ENCODE measurements around the gene RIPPLY3.
"Not testable (repeated sequence)": the region's sequence is repeated elsewhere in the genome, so short reads cannot be mapped to it uniquely, and the experiment has no call there.

Gene RIPPLY3

DNA sequence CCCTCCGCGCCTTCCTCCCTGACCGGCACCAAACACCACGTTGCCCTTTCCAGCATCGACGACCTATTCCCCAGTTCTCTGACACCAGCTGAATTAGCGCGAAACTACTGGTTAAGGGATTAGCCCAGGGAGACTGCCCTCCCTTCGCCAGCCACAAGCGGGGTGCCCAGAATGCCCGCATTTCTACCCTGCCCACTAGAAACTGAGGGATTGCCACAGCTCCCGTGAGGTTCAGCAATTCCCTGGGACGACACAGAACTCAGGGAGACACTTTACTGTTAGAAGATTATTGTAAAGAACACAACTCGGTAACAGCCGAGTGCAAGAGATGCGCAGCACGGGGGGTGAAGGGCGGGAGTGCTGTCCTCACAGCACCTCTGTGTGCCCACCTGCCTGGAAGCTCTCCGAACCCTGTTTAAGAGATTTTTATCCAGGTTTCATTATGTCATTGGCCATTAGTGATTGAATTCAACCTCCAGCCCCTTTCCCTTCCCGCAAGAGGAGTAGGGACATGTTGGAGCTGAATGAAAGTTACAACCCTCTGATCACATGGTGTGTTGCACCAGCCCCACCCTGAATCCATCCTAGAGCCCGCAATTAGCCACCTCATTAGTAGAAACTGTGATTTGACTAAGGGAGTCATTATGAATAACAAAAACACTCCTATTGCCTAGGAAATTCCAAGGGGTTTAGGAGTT is 15.8 kb upstream of the RIPPLY3 start:
- in situ Hi-C loops (cut with MboI; ENCODE audit: low sequenced_read_pairs, unreplicated experiment) = no loop called here
- DNase-seq (ENCODE audit: low spot score) = no peak
- TF ChIP-seq, protein P1, sequence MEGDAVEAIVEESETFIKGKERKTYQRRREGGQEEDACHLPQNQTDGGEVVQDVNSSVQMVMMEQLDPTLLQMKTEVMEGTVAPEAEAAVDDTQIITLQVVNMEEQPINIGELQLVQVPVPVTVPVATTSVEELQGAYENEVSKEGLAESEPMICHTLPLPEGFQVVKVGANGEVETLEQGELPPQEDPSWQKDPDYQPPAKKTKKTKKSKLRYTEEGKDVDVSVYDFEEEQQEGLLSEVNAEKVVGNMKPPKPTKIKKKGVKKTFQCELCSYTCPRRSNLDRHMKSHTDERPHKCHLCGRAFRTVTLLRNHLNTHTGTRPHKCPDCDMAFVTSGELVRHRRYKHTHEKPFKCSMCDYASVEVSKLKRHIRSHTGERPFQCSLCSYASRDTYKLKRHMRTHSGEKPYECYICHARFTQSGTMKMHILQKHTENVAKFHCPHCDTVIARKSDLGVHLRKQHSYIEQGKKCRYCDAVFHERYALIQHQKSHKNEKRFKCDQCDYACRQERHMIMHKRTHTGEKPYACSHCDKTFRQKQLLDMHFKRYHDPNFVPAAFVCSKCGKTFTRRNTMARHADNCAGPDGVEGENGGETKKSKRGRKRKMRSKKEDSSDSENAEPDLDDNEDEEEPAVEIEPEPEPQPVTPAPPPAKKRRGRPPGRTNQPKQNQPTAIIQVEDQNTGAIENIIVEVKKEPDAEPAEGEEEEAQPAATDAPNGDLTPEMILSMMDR (IDR thresholded peaks at IDR 0.05; ENCODE audit: borderline replicate concordance, control extremely low read depth, extremely low read depth, insufficient read depth, missing control alignments) = no peak

DNA sequence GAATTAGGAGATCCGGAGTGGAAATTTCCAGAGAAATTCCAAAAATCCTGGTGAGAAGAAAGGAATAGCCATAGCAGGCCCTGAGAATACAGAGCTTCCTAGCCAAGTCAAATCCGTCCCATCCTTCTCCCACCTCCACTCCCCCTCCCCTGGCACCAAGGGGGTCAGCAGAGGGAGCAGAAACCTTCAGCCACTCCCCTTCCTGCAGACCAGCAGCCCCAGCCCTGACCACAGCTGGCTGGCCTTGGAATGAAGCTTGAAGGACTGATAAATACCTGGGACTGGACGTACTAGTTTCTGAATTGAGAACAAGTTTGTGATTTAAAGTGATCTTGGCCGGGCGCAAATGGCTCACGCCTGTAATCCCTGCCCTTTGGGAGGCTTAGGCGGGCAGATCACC is 13.8 kb upstream of the RIPPLY3 start:
- in situ Hi-C loops (cut with MboI; ENCODE audit: low sequenced_read_pairs, unreplicated experiment) = no loop called here
- TF ChIP-seq, protein P1 (IDR thresholded peaks at IDR 0.05; ENCODE audit: borderline replicate concordance, control extremely low read depth, extremely low read depth, insufficient read depth, missing control alignments) = no peak
- DNase-seq (ENCODE audit: low spot score) = no peak

DNA sequence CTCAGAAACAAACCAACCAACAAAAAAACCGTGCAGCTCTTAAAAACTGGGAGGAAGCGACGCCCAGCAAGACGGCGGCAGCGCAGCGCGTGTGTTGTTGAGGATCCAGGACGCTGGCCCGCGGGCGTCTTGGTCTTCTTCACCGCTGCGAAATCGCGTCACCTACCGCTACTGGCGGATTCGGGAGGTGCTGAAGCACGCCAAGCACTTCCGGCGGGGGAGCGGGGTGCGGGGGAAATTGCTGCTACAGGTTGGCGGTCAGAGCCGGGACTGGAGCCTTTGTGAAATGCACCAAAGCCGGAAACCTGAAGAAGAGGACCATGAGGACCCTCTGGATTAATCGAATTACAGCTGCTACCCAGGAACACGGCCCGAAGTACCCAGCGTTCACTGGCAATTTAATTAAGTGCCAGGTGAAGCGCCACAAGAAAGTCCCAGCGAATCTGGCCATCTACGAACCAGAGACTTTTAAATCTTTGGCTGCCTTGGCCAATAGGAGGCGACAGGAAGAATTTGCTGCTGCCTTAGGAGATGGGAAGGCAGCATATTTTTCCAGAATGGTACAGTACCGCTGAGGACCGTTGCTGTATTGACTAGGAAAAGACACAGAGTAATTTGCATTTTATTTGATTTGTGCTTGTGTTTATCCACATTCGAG is 11.9 kb upstream of the RIPPLY3 start:
- no peak for DNase-seq (ENCODE audit: low spot score)
- TF ChIP-seq, protein P1 (IDR thresholded peaks at IDR 0.05; ENCODE audit: borderline replicate concordance, control extremely low read depth, extremely low read depth, insufficient read depth, missing control alignments) = no peak
- in situ Hi-C loops (cut with MboI; ENCODE audit: low sequenced_read_pairs, unreplicated experiment) = no loop called here

DNA sequence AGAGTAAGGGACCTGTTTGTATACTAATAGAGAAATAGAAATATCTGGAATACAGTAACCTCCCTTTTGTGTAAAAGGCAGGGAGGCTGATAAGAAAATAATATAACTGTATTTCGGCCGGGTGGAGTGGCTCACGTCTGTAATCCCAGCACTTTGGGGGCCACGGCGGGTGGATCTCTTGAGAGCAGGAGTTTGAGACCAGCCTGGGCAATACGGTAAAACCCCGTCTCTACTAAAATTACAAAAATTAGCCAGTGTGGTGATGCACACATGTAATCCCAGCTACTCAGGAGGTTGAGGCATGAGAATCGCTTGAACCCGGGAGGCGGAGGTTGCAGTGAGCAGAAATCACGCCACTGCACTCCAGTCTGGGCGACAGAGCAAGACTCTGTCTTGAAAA is 11.2 kb upstream of the RIPPLY3 start:
- DNase-seq (ENCODE audit: low spot score); in situ Hi-C loops (cut with MboI; ENCODE audit: low sequenced_read_pairs, unreplicated experiment): not testable (repeated sequence)

DNA sequence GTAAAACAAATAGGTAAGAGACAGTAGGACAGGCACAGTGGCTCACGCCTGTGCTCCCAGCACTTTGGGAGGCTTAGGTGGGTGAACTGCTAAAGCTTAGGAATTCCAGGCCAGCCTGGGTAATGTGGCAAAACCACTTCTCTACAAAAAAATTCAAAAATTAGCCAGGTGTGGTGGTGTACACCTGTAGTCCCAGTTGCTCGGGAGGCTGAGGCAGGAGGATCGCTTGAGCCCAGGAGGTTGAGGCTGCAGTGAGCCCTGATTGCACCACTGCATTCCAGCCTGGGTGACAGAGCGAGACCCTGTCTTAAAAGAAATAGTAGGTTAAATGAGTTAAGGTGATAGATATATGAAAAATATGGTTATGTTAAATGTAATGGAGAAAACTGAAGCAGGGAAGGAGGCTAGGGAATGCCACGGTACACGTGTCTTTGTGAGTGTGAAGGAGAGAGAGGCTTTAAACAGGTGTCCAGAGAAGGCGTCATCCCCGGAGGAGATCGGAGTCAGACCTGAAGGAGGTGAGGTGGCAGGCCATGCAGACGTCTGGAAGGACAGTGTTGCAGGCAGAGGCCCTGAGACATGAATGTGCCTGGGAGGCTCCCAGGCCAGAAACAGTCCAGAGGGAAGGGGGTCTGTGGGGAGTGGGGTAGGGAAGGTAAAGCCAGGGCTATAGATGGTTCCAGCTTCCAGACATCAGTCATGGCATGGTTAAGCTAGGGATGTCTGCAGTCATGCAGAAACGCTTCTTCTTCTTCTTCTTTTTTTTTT is 7.2 kb upstream of the RIPPLY3 start:
- no peak for DNase-seq (ENCODE audit: low spot score)
- in situ Hi-C loops (cut with MboI; ENCODE audit: low sequenced_read_pairs, unreplicated experiment) = no loop called here
- TF ChIP-seq, protein P1 (IDR thresholded peaks at IDR 0.05; ENCODE audit: borderline replicate concordance, control extremely low read depth, extremely low read depth, insufficient read depth, missing control alignments) = no peak

DNA sequence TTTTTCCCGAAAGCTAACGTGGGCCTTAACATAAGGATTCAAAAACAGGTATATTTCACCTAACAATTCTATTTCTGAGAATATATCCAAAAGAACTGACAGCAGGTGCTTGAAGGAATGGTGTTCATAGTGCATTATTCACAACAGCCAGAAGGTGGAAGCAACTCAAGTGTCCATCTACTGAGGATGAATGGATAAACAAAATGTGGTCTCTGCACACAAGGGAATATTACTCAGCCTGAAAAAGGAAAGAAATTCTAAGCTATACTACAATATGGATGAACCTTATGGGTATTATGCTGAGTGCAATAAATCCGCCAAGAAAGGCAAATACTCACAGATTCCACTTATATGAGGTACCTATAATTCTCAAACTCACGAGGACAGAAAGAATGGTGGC is 6.1 kb upstream of the RIPPLY3 start:
- TF ChIP-seq, protein P1 (IDR thresholded peaks at IDR 0.05; ENCODE audit: borderline replicate concordance, control extremely low read depth, extremely low read depth, insufficient read depth, missing control alignments) = no peak
- in situ Hi-C loops (cut with MboI; ENCODE audit: low sequenced_read_pairs, unreplicated experiment) = no loop called here
- DNase-seq (ENCODE audit: low spot score) = no peak

DNA sequence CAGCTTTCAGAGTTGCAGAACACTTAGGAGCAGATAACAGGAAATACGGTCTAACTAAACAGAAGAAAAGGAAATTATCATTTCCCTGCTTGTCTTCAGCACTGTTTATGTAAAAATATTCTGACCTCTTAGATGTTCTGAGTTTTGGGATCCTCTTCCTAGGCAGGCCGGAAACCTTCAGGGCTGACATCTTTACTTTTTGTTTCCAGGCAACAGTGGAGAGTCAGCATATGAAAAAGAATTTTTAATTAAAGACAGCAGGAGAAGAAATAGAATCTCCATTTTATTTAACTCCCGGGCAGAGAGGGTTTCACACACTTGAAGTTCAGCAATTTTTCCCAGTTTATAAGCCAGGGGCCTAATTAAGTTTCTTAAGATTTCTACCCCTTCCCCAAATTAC is 5.1 kb upstream of the RIPPLY3 start:
- TF ChIP-seq, protein P1 (IDR thresholded peaks at IDR 0.05; ENCODE audit: borderline replicate concordance, control extremely low read depth, extremely low read depth, insufficient read depth, missing control alignments) = no peak
- in situ Hi-C loops (cut with MboI; ENCODE audit: low sequenced_read_pairs, unreplicated experiment) = no loop called here
- no peak for DNase-seq (ENCODE audit: low spot score)

DNA sequence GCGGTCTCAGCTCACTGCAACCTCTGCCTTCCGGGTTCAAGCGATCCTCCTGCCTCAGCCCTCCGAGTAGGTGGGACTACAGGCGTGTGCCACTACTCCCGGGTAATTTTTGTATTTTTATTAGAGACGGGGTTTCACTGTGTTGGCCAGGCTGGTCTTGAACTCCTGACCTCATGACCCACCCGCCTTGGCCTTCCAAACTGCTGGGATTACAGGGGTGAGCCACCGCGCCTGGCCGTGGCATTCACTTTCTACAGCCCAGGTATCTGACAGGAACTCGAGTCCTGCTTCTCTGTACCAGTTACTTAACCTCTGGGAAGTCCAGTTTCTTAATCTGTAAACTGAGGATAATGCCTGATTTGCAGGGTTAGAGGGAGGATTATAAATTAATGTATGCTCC is 3.7 kb upstream of the RIPPLY3 start:
- DNase-seq (ENCODE audit: low spot score); in situ Hi-C loops (cut with MboI; ENCODE audit: low sequenced_read_pairs, unreplicated experiment): not testable (repeated sequence)

DNA sequence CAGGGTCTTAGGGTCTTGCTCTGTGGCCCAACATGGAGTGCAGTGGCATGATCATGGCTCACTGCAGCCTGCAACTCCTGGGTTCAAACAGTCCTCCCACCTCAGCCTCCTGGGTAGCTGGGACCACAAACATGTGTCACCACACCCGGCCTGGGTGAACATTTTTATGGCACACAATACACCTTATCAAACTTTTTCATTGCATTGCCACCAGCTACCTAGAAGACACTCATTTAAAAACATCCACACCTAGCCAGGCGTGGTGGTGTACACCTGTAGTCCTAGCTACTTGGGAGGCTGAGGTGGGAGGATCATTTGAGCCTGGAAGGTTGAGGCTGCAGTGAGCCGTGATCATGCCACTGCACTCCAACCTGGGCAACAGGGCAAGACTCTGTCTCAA is 2.6 kb upstream of the RIPPLY3 start:
- DNase-seq (ENCODE audit: low spot score); in situ Hi-C loops (cut with MboI; ENCODE audit: low sequenced_read_pairs, unreplicated experiment): not testable (repeated sequence)

Measured in GM13976 (cell line).